HepG2 (cell line): ENCODE measurements around the gene PIEZO1. TPM values are rescaled to one million over a fixed set of nuclear protein-coding genes. Genes with fewer than 3 reads are reported as not detected.

Experiments used
- ATF6 ChIP-seq: sonication (generic); formaldehyde crosslinking; conservative IDR thresholded peaks from 2 replicates; pipeline ENCODE4 v1.4.0; 2020; ENCODE audit warnings: missing genetic modification reagents
- CHD4 ChIP-seq: fragments of 200-600 bp; sonication (generic); IDR thresholded peaks from 2 replicates; pipeline ENCODE4 v1.7.0; 2017; ENCODE audit warnings: mild to moderate bottlenecking, low read length, borderline replicate concordance
- GATAD1 ChIP-seq: IDR thresholded peaks from 2 replicates; pipeline ENCODE4 v1.6.1; 2016; ENCODE audit warnings: missing genetic modification reagents, missing compliant biosample characterization
- MTA3 ChIP-seq: sonication (generic); formaldehyde crosslinking; IDR thresholded peaks from 2 replicates; pipeline ENCODE4 v1.4.0; 2020; ENCODE audit warnings: missing genetic modification reagents
- NAIF1 ChIP-seq: sonication (generic); formaldehyde crosslinking; IDR thresholded peaks from 2 replicates; pipeline ENCODE4 v1.5.0; 2020; ENCODE audit warnings: mild to moderate bottlenecking, missing genetic modification reagents, borderline replicate concordance
- NBN ChIP-seq: fragments of 450-650 bp; conservative IDR thresholded peaks from 2 replicates; pipeline ENCODE4 v1.6.1; 2017
- PCBP1 ChIP-seq: fragments of 200-400 bp; formaldehyde crosslinking; IDR thresholded peaks from 2 replicates; pipeline ENCODE4 v1.6.1; 2017; ENCODE audit warnings: mild to moderate bottlenecking, low read depth, low read length, borderline replicate concordance
- POGZ ChIP-seq: sonication (generic); formaldehyde crosslinking; IDR thresholded peaks from 2 replicates; pipeline ENCODE4 v1.4.0; 2020; ENCODE audit warnings: mild to moderate bottlenecking, missing genetic modification reagents
- SMARCC2 ChIP-seq: fragments of 450-650 bp; IDR thresholded peaks from 2 replicates; pipeline ENCODE4 v1.6.1; 2017; ENCODE audit warnings: antibody characterized with exemption, mild to moderate bottlenecking
- ZBTB3 ChIP-seq: sonication (generic); formaldehyde crosslinking; IDR thresholded peaks from 2 replicates; pipeline ENCODE4 v1.4.0; 2020; ENCODE audit warnings: low read depth, mild to moderate bottlenecking, moderate library complexity, missing genetic modification reagents, borderline replicate concordance
- ZNF24 ChIP-seq: fragments of 450-650 bp; IDR thresholded peaks from 2 replicates; pipeline ENCODE4 v1.6.1; 2017; ENCODE audit warnings: antibody characterized with exemption, mild to moderate bottlenecking
- ZNF251 ChIP-seq: sonication (generic); formaldehyde crosslinking; IDR thresholded peaks from 2 replicates; pipeline ENCODE4 v1.9.0; 2021; ENCODE audit warnings: mild to moderate bottlenecking, missing genetic modification reagents
- ZNF280D ChIP-seq: sonication (generic); formaldehyde crosslinking; IDR thresholded peaks from 2 replicates; pipeline ENCODE4 v1.5.1; 2020; ENCODE audit warnings: mild to moderate bottlenecking, missing genetic modification reagents
- ZNF350 ChIP-seq: sonication (generic); formaldehyde crosslinking; IDR thresholded peaks from 2 replicates; pipeline ENCODE4 v1.4.0; 2020; ENCODE audit warnings: mild to moderate bottlenecking, low read depth, missing genetic modification reagents, borderline replicate concordance
- ZNF678 ChIP-seq: sonication (generic); formaldehyde crosslinking; IDR thresholded peaks from 2 replicates; pipeline ENCODE4 v1.4.0; 2020; ENCODE audit warnings: mild to moderate bottlenecking, missing genetic modification reagents
- ZSCAN29 ChIP-seq: sonication (generic); formaldehyde crosslinking; conservative IDR thresholded peaks from 2 replicates; pipeline ENCODE4 v1.4.0; 2020; ENCODE audit warnings: mild to moderate bottlenecking, missing genetic modification reagents
- polyA plus RNA-seq, 8 experiments: library from polyadenylated mRNA; depleted of rRNA in 3 of 8; stranded (reverse) in 7 of 8; unstranded in 1 of 8; fragments of >200 nt; fragmentation: Illumina TruSeq in 4 of 8; extraction: Trizol in 4 of 8; gene quantifications; 2 replicates each; pipeline versions ENCODE4 v1.2.1 to v1.2.3, GENCODE V29; 2011 to 2016; ENCODE audit warnings: low read depth in 4 of 8, missing spikeins in 1 of 8, mixed read lengths in 1 of 8; ENCODE audit not compliant: insufficient read depth in 1 of 8
- total RNA-seq, 5 experiments: library from RNA; depleted of rRNA; stranded (reverse); fragments of >200 nt; fragmentation: Illumina TruSeq; extraction: Trizol; gene quantifications; 2 replicates each; pipeline ENCODE4 v1.2.3, GENCODE V29; 2016; ENCODE audit warnings: low read depth in 1 of 5
- TF ChIP-seq, protein P1 (sequence below): sonication (generic); formaldehyde crosslinking; IDR thresholded peaks from 2 replicates; pipeline ENCODE4 v1.5.0; 2020; ENCODE audit warnings: mild to moderate bottlenecking, missing genetic modification reagents
- TF ChIP-seq, protein P2 (sequence below): sonication (generic); formaldehyde crosslinking; IDR thresholded peaks from 2 replicates; pipeline ENCODE4 v1.5.1; 2020; ENCODE audit warnings: missing genetic modification reagents, mild to moderate bottlenecking, borderline replicate concordance

The PIEZO1 gene
- total and polyA plus RNA-seq, 2 of the 13 experiments (the other 11 are each of a cell fraction or from before 2014, with no cell fraction given) = 67.9 to 85.0 TPM

DNA sequence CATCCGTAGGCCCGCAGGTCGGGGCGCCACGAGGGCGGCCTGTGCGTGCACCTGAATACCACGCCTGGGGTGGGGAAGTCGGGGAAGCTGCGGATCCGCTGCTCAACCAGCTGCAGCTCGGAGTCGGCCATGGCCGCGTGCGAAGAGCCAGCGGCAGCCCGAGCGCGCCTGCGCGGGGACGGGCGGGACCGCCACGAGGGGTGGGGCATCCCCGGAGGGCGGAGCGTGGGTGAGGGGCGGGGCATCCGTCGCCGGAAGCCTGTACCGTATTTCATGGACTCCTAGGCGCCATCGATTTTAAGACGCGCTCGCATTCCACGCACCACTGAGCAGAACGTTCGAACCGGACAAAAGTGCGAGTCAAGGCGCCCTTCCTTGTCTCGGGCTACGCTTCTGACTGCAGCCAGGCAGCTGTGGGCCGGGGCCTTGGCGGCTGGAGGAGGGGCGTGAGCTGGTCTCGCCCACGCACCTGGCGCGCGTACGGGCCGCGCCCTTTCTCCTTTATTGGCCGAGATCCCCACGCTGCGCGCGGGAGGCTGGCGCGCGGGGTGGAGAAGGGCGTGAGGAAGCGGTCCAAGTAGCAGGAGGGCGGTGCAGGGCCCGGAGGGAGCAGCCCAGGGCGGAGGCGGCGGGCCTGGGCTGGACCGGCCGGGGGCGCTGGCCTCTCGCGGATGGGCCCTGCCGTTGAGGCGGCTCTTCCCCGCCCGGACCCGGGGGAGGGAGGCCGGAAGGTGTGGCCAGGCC is 26.9 kb upstream of the PIEZO1 start, which contains the start of gene APRT (continued):
- TF ChIP-seq ATF6 (CRISPR knock-in tag) (no peak; the same call in 1 of the 2 replicates), NAIF1 (CRISPR knock-in tag) (0 out of 2 replicates have a peak, but pooled peaks have one; percentile 11), ZNF350 (CRISPR knock-in tag) (peak; percentile 58), MTA3 (CRISPR knock-in tag) (no peak), NBN (no peak), ZNF24 (no peak), ZSCAN29 (CRISPR knock-in tag) (peak; percentile 97), ZNF280D (CRISPR knock-in tag) (peak; percentile 13), ZNF678 (CRISPR knock-in tag) (peak; percentile 96), PCBP1 (no peak), SMARCC2 (no peak), CHD4 (0 out of 2 replicates have a peak, but pooled peaks have one; percentile 41), ZBTB3 (0 out of 2 replicates have a peak, but pooled peaks have one; percentile 84), GATAD1 (CRISPR knock-in tag) (peak; percentile 63), POGZ (CRISPR knock-in tag) (no peak; the same call in 1 of the 2 replicates), ZNF251 (CRISPR knock-in tag) (no peak)
- TF ChIP-seq, protein P1, sequence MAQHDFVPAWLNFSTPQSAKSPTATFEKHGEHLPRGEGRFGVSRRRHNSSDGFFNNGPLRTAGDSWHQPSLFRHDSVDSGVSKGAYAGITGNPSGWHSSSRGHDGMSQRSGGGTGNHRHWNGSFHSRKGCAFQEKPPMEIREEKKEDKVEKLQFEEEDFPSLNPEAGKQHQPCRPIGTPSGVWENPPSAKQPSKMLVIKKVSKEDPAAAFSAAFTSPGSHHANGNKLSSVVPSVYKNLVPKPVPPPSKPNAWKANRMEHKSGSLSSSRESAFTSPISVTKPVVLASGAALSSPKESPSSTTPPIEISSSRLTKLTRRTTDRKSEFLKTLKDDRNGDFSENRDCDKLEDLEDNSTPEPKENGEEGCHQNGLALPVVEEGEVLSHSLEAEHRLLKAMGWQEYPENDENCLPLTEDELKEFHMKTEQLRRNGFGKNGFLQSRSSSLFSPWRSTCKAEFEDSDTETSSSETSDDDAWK (CRISPR knock-in tag) = no peak
- TF ChIP-seq, protein P2, sequence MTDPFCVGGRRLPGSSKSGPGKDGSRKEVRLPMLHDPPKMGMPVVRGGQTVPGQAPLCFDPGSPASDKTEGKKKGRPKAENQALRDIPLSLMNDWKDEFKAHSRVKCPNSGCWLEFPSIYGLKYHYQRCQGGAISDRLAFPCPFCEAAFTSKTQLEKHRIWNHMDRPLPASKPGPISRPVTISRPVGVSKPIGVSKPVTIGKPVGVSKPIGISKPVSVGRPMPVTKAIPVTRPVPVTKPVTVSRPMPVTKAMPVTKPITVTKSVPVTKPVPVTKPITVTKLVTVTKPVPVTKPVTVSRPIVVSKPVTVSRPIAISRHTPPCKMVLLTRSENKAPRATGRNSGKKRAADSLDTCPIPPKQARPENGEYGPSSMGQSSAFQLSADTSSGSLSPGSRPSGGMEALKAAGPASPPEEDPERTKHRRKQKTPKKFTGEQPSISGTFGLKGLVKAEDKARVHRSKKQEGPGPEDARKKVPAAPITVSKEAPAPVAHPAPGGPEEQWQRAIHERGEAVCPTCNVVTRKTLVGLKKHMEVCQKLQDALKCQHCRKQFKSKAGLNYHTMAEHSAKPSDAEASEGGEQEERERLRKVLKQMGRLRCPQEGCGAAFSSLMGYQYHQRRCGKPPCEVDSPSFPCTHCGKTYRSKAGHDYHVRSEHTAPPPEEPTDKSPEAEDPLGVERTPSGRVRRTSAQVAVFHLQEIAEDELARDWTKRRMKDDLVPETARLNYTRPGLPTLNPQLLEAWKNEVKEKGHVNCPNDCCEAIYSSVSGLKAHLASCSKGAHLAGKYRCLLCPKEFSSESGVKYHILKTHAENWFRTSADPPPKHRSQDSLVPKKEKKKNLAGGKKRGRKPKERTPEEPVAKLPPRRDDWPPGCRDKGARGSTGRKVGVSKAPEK (CRISPR knock-in tag) = no peak
